Hepatocyte (in vitro differentiated cells): ENCODE measurements around the gene CENPT.

Experiments used
- EZH2phosphoT487 ChIP-seq: fragments of 200-600 bp; sonication (generic); IDR thresholded peaks from one replicate; pipeline ENCODE4 v1.6.1; 2018; ENCODE audit warnings: antibody characterized with exemption, mild to moderate bottlenecking, low read depth, moderate library complexity; ENCODE audit not compliant: unreplicated experiment, severe bottlenecking
- TF ChIP-seq, protein P1 (sequence below): fragments of 200-600 bp; sonication (generic); IDR thresholded peaks from 2 replicates; pipeline ENCODE4 v1.5.1; 2016; ENCODE audit warnings: antibody characterized with exemption, mild to moderate bottlenecking; ENCODE audit not compliant: poor library complexity

DNA sequence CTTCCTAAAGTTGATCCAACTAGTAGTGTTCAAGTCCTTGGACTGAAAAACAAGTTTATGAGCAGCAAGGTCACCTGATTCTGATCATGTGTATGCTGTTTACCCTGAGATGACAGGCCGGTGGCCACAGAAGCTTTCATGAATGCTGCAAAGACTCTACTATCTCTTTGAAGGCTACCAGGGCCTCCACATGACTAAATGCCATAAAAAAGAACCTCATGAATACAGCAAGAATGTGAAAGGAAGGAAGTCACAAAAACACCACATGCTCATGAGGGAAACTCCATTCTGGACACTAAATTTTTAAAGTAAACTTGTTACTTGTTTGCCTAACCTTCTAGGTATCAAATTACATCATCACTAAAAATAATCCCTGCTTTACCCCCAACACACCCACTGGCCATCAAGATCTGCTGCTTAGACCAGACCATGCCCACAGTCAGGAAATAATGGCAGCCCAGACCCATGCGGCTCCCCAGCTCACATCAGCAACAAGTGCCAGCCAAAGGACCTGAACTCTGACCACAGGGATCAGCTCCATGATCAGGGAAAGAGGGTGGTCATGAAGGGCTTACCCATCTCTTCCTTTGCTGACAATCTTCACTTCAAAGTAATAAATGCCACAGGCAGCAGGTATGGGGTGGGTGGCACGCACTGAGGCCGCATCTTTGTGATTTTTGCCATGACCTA lies 42.5 kb downstream of the CENPT start:
- TF ChIP-seq, protein P1, sequence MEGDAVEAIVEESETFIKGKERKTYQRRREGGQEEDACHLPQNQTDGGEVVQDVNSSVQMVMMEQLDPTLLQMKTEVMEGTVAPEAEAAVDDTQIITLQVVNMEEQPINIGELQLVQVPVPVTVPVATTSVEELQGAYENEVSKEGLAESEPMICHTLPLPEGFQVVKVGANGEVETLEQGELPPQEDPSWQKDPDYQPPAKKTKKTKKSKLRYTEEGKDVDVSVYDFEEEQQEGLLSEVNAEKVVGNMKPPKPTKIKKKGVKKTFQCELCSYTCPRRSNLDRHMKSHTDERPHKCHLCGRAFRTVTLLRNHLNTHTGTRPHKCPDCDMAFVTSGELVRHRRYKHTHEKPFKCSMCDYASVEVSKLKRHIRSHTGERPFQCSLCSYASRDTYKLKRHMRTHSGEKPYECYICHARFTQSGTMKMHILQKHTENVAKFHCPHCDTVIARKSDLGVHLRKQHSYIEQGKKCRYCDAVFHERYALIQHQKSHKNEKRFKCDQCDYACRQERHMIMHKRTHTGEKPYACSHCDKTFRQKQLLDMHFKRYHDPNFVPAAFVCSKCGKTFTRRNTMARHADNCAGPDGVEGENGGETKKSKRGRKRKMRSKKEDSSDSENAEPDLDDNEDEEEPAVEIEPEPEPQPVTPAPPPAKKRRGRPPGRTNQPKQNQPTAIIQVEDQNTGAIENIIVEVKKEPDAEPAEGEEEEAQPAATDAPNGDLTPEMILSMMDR = no peak
- no peak for TF ChIP-seq EZH2phosphoT487
